A673 (cell line): Measurements from ENCODE around the gene CMTM1.

Experiments
- EZH2 ChIP-seq: fragments of 200-600 bp; sonication (generic); IDR thresholded peaks from 2 replicates; pipeline ENCODE4 v1.6.1; 2017; ENCODE audit warnings: borderline replicate concordance, low read depth, mild to moderate bottlenecking, mixed read lengths, antibody characterized with exemption, low read length; ENCODE audit not compliant: poor library complexity, severe bottlenecking
- TF ChIP-seq, protein P1 (sequence below): fragments of 300-800, 200-600 bp; sonication (generic); conservative IDR thresholded peaks from 2 replicates; pipeline ENCODE4 v1.5.1; 2017; ENCODE audit warnings: low read depth, mild to moderate bottlenecking, antibody characterized with exemption, low read length, moderate library complexity, mixed read lengths

DNA sequence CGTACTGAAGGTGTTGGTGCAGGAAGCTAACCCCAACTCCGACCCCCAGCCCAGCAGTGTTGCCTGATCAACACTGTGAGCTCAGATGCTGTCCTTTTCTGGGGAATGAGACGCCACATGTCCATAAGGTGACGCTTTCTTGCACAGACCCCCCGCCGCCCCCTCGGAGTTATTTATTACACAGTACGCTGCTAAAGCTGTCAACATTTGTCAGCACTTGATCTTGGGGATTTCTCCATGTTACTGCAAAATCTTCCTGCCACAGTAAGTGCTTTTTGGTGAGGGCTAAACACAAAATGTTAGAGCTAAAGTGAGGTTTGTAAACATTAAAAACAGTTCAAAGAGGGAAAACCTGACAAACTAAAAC, 54.2 kb downstream of the CMTM1 start:
- TF ChIP-seq, protein P1, sequence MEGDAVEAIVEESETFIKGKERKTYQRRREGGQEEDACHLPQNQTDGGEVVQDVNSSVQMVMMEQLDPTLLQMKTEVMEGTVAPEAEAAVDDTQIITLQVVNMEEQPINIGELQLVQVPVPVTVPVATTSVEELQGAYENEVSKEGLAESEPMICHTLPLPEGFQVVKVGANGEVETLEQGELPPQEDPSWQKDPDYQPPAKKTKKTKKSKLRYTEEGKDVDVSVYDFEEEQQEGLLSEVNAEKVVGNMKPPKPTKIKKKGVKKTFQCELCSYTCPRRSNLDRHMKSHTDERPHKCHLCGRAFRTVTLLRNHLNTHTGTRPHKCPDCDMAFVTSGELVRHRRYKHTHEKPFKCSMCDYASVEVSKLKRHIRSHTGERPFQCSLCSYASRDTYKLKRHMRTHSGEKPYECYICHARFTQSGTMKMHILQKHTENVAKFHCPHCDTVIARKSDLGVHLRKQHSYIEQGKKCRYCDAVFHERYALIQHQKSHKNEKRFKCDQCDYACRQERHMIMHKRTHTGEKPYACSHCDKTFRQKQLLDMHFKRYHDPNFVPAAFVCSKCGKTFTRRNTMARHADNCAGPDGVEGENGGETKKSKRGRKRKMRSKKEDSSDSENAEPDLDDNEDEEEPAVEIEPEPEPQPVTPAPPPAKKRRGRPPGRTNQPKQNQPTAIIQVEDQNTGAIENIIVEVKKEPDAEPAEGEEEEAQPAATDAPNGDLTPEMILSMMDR = no peak
- TF ChIP-seq EZH2 = no peak
